Suprapubic skin (tissue), 4 donors: ENCODE data around the gene CFAP74. TPM values are rescaled to one million over a fixed set of nuclear protein-coding genes. Genes with fewer than 3 reads are reported as not detected.

Experiments used
- DNase-seq, 2 donors: peaks; one replicate each; pipeline ENCODE4 v3.0.0-alpha.2; 2019; ENCODE audit warnings: low spot score in 2 of 2
- H3K27ac ChIP-seq: fragments of 200-600 bp; sonication (generic); one replicate; pipeline ENCODE4 v1.5.1; 2019
- H3K27me3 ChIP-seq: fragments of 200-600 bp; sonication (generic); one replicate; pipeline ENCODE4 v1.5.1; 2019
- H3K36me3 ChIP-seq: fragments of 200-600 bp; sonication (generic); one replicate; pipeline ENCODE4 v1.5.1; 2019
- H3K4me1 ChIP-seq: fragments of 200-600 bp; sonication (generic); one replicate; pipeline ENCODE4 v1.5.1; 2019
- H3K4me3 ChIP-seq: fragments of 200-600 bp; sonication (generic); one replicate; pipeline ENCODE4 v1.5.1; 2019; ENCODE audit warnings: mild to moderate bottlenecking
- H3K9me3 ChIP-seq: fragments of 200-600 bp; sonication (generic); one replicate; pipeline ENCODE4 v1.5.1; 2019
- CTCF ChIP-seq, 2 donors: fragments of 200-600 bp in 1 of 2; fragments of 450-650 bp in 1 of 2; sonication (generic) in 1 of 2; IDR thresholded peaks; one replicate each; pipeline ENCODE4 v1.5.1; 2016 to 2019; ENCODE audit warnings: antibody characterized with exemption in 2 of 2, mild to moderate bottlenecking in 1 of 2, moderate library complexity in 1 of 2
- EP300 ChIP-seq: sonication (generic); formaldehyde crosslinking; IDR thresholded peaks from one replicate; pipeline ENCODE4 v1.6.1; 2017; ENCODE audit warnings: antibody characterized with exemption
- POLR2A ChIP-seq, 2 donors: fragments of 450-650 bp; IDR thresholded peaks; one replicate each; pipeline ENCODE4 v1.6.1; 2017; ENCODE audit warnings: antibody characterized with exemption in 2 of 2, mild to moderate bottlenecking in 2 of 2, moderate library complexity in 2 of 2
- POLR2AphosphoS5 ChIP-seq, 3 donors: sonication (generic); formaldehyde crosslinking; IDR thresholded peaks; one replicate each; pipeline ENCODE4 v1.6.1; 2017; ENCODE audit warnings: antibody characterized with exemption in 3 of 3
- WGBS: methylation state at CpG from one replicate; pipeline ENCODE4 v1.1.5; 2018; 5-methylcytosine and 5-hydroxymethylcytosine counted together
- total RNA-seq, 4 donors: library from RNA; depleted of rRNA; stranded (reverse); fragments of >200 nt; gene quantifications; one replicate each; pipeline ENCODE4 v1.1.0, GENCODE V29; 2016

The CFAP74 gene
- total RNA-seq, 4 donors from 2014 or later, result not detected

GRCh38 chr1:1947493-1947892 lies 56.1 kb downstream of the CFAP74 start:
- Histone ChIP-seq H3K4me1 (peaks cover 25% of the 10 kb centered on the region), H3K27ac (no peak overlapping the region), H3K27me3 (peaks cover 4% of the 10 kb centered on the region), H3K36me3 (no peaks in the 10 kb centered on the region), H3K4me3 (no peak overlapping the region), H3K9me3 (no peaks in the 10 kb centered on the region)
- WGBS, result 61% methylated on average over 4 of the region's 14 CpGs
- TF ChIP-seq EP300, result no peak
- TF ChIP-seq CTCF (IDR thresholded peaks at IDR 0.05), result no peak
- no peak for TF ChIP-seq POLR2AphosphoS5 (IDR thresholded peaks at IDR 0.05)
- no peak for TF ChIP-seq POLR2A (IDR thresholded peaks at IDR 0.05)
- no peak for DNase-seq

- TF ChIP-seq POLR2AphosphoS5 (IDR thresholded peaks at IDR 0.05) (no peak), POLR2A (IDR thresholded peaks at IDR 0.05) (no peak)
- Histone ChIP-seq H3K27me3 (peaks cover 13% of the 10 kb centered on the region), H3K27ac (no peak overlapping the region), H3K4me1 (peaks cover 26% of the 10 kb centered on the region), H3K9me3 (no peaks in the 10 kb centered on the region), H3K4me3 (no peak overlapping the region), H3K36me3 (no peaks in the 10 kb centered on the region)
- 20% methylated on average over 1 of the region's 11 CpGs for WGBS
- DNase-seq, result no peak
Observed at GRCh38 chr1:1946540-1946939, 57.0 kb downstream of the CFAP74 start.

- whole genome bisulfite sequencing, result 83% methylated on average over 26 of the region's 29 CpGs
- Histone ChIP-seq H3K9me3 (no peaks in the 10 kb centered on the region), H3K4me1 (peaks cover 26% of the 10 kb centered on the region), H3K4me3 (no peak overlapping the region), H3K27me3 (peaks cover 18% of the 10 kb centered on the region), H3K27ac (no peak overlapping the region), H3K36me3 (no peaks in the 10 kb centered on the region)
- TF ChIP-seq POLR2AphosphoS5 (IDR thresholded peaks at IDR 0.05) (no peak), POLR2A (IDR thresholded peaks at IDR 0.05) (no peak), CTCF (IDR thresholded peaks at IDR 0.05) (no peak), EP300 (no peak)
- no peak for DNase-seq
Observed at GRCh38 chr1:1945782-1946393, 57.7 kb downstream of the CFAP74 start.

DNA sequence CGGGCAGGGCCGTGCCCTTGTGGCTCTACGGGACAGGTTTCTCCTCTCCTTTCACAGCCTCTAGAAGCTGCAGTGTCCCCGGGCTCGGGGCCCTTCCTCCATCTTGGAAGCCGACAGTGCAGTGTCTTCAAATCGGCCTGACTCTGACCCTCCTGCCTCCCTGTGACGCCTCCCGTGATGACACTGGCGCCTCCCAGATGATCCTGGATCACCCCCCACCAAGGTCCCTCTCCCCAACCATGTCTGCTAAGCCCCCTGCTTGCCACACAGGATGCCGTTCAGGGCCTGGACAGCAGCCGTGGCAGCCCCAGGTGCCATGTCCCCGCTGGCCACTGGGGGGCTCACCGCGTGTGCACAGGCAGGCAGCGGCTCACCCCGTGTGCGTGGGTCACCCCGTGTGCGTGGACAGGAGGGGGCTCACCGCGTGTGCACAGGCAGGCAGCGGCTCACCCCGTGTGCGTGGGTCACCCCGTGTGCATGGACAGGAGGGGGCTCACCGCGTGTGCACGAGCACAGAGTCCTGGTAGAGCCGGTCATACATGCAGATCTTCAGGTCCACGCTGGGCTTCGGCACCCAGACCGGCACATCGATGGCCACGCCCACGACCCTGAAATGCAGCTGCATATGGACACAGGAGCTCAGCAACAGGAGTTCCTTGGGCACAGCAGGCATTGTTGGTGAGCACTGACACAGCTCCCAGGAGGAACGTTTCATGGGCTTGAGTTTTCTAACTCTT lies 59.6 kb downstream of the CFAP74 start:
- Histone ChIP-seq H3K27me3 (peaks cover 36% of the 10 kb centered on the region), H3K9me3 (no peaks in the 10 kb centered on the region), H3K27ac (no peak overlapping the region), H3K36me3 (no peaks in the 10 kb centered on the region), H3K4me1 (peaks cover 26% of the 10 kb centered on the region), H3K4me3 (no peak overlapping the region)
- TF ChIP-seq EP300 (no peak), CTCF (IDR thresholded peaks at IDR 0.05) (peak; percentile 40 to 88)
- DNase-seq, result no peak
- WGBS, result 12% methylated on average over 21 of the region's 37 CpGs

DNA sequence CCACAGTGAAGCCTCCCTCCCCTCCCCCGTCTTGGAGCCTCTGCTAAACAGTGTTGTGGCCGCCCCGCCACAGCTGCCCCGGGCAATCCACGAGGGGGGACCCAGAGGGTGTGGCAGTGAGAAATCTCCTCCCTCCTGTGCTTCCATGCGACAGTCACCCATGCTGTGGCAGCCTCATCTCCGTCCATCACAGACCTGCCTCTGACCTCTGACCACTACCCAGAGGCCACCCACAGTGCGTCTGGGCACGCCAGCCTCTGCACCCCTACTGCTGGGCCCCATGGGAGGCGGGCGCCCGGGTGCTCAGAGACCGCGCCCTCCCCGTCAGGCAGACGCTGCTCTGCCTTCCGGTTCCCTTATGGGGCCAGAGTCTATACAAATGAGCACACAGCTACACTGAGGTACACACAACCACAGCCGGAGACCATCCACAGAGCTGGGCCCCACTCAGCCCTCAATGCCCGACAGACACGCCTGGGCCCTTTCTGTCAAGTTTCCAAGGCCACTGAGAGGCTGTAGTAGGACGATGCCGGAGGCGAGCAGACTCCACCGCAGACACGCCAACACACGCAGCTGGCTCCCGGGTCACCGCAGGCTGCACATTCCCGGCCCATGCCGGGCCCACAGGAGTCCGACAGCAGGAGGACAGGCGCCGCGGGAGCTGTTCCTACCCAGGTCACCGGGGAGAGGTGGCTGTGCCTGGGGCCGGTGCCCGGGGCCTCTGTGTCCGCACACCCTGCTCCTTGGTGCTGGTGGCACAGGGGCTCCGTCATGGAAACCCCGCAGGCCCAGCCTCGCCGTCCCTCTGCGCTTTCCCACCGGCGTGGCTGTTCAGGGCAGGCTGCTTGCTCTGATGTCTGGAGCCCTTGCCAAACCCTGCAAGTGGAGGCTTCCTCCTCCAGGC lies 60.6 kb downstream of the CFAP74 start:
- Histone ChIP-seq H3K27ac (no peak overlapping the region), H3K9me3 (no peaks in the 10 kb centered on the region), H3K4me1 (peaks cover 26% of the 10 kb centered on the region), H3K27me3 (peaks cover 42% of the 10 kb centered on the region), H3K36me3 (no peaks in the 10 kb centered on the region), H3K4me3 (peak overlapping the region; percentile 0)
- WGBS, result 50% methylated on average over 19 of the region's 45 CpGs
- TF ChIP-seq POLR2A (IDR thresholded peaks at IDR 0.05) (no peak), CTCF (IDR thresholded peaks at IDR 0.05) (no peak), EP300 (no peak), POLR2AphosphoS5 (IDR thresholded peaks at IDR 0.05) (no peak)
- no peak for DNase-seq
